D341Med (cell line): Measurements from ENCODE around the gene EP300.
"Not testable (repeated sequence)": the region's sequence is repeated elsewhere in the genome, so short reads cannot be mapped to it uniquely, and the experiment has no call there.

ENCODE experiments used
- DNase-seq: peaks from one replicate; pipeline ENCODE4 v3.0.0; 2012; ENCODE audit warnings: low spot score

The EP300 gene

DNA sequence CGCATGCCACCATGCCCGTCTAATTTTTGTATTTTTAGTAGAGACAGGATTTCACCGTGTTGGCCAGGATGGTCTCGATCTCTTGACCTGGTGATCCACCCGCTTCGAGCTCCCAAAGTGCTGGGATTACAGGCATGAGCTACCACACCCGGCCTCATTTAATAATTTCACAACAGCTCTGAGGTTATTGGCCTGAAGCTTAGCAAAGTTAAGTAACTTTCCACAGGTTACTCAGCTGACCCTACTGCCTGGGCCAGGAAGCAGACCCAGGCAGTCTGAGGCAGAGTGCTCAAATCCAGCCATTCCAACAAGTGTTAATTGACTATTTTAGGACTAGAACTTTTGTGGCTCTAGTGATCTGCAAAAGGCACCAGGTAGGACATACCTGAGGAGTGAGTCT lies 60.5 kb downstream of the EP300 start:
- DNase-seq = no peak

DNA sequence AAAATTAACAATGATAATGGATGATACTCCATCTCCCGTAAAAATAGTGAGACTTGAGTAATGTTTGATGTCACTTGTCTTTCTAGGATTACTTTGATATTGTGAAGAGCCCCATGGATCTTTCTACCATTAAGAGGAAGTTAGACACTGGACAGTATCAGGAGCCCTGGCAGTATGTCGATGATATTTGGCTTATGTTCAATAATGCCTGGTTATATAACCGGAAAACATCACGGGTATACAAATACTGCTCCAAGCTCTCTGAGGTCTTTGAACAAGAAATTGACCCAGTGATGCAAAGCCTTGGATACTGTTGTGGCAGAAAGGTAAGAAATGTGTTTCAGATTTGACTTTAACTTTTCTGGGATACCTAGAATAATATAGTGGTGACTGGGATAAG lies 64.7 kb downstream of the EP300 start:
- DNase-seq = no peak

DNA sequence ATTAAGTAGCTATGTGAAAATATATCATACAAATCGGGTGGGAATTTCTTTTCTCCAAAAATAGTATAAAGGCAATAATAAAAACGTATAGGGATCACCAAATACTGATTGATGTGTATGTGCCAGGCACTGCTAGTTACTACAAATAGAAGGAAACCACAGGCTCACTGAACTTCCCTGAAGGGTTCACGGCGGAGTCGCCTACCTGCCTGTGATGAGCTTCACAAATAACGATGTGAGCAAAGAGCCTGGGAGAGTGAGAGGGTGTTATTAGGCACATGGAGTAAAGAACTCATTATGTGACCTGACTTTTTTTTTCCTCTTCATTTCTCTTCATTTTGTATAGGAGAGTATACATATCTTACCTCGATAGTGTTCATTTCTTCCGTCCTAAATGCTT lies 76.8 kb downstream of the EP300 start:
- no peak for DNase-seq

DNA sequence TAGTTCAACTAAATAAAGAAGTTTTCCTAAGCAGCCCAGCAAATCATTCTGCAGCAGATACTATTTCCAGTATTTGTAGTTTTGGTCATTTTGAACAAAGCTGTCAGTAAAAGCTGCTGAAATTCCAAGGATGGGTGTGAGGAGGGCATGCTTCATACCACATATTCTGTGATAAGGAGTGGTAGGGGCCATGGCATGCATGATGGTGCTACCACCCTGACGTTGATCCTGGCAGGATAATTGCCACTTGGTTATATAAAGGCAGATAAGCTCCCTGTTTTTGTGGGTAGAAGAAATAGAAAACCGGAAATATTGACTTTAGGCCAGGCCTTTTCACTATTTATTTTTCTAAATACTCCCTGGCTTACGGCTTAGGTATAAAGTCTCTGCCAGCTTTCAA lies 79.6 kb downstream of the EP300 start:
- DNase-seq = no peak

DNA sequence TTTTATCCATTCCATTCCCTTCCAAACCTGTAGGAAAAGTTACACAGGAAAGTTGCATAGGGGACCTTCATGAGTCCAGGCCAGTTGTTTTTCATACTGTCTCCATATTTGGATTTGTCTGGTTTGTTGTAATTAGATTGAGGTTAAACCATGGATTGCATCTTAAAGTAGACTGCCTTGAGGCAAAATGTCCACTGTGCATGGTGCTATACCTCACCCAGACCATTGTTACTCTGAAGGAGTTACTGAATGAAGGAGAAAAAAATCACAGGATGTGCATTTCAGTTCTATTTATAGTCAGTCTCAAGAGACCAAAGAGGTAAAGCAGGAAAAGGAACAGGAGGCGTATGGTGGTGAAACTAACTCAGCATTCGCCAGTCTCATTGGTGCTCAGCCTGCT lies 83.2 kb downstream of the EP300 start:
- no peak for DNase-seq

DNA sequence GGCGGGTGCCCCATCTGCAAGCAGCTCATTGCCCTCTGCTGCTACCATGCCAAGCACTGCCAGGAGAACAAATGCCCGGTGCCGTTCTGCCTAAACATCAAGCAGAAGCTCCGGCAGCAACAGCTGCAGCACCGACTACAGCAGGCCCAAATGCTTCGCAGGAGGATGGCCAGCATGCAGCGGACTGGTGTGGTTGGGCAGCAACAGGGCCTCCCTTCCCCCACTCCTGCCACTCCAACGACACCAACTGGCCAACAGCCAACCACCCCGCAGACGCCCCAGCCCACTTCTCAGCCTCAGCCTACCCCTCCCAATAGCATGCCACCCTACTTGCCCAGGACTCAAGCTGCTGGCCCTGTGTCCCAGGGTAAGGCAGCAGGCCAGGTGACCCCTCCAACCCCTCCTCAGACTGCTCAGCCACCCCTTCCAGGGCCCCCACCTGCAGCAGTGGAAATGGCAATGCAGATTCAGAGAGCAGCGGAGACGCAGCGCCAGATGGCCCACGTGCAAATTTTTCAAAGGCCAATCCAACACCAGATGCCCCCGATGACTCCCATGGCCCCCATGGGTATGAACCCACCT lies 84.7 kb downstream of the EP300 start:
- no peak for DNase-seq

DNA sequence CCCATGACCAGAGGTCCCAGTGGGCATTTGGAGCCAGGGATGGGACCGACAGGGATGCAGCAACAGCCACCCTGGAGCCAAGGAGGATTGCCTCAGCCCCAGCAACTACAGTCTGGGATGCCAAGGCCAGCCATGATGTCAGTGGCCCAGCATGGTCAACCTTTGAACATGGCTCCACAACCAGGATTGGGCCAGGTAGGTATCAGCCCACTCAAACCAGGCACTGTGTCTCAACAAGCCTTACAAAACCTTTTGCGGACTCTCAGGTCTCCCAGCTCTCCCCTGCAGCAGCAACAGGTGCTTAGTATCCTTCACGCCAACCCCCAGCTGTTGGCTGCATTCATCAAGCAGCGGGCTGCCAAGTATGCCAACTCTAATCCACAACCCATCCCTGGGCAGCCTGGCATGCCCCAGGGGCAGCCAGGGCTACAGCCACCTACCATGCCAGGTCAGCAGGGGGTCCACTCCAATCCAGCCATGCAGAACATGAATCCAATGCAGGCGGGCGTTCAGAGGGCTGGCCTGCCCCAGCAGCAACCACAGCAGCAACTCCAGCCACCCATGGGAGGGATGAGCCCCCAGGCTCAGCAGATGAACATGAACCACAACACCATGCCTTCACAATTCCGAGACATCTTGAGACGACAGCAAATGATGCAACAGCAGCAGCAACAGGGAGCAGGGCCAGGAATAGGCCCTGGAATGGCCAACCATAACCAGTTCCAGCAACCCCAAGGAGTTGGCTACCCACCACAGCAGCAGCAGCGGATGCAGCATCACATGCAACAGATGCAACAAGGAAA lies 85.4 kb downstream of the EP300 start:
- no peak for DNase-seq

DNA sequence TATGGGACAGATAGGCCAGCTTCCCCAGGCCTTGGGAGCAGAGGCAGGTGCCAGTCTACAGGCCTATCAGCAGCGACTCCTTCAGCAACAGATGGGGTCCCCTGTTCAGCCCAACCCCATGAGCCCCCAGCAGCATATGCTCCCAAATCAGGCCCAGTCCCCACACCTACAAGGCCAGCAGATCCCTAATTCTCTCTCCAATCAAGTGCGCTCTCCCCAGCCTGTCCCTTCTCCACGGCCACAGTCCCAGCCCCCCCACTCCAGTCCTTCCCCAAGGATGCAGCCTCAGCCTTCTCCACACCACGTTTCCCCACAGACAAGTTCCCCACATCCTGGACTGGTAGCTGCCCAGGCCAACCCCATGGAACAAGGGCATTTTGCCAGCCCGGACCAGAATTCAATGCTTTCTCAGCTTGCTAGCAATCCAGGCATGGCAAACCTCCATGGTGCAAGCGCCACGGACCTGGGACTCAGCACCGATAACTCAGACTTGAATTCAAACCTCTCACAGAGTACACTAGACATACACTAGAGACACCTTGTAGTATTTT lies 86.1 kb downstream of the EP300 start:
- no peak for DNase-seq

DNA sequence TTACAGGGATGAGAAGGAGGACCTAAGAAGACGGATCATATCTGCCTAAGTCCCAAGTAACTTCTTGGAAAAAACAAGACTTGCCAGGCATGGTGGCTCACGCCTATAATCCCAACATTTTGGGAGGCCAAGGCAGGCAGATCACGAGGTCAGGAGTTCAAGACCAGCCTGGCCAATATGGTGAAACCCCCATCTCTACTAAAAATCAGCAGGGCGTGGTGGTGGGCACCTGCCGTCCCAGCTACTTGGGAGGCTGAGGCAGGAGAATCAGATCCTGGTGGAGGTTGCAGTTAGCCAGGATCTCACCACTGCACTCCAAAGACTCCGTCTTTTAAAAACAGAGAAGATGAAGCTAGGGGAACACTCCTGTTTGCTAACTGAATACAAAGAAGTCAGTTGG lies 88.0 kb downstream of the EP300 start:
- not testable (repeated sequence) for DNase-seq

DNA sequence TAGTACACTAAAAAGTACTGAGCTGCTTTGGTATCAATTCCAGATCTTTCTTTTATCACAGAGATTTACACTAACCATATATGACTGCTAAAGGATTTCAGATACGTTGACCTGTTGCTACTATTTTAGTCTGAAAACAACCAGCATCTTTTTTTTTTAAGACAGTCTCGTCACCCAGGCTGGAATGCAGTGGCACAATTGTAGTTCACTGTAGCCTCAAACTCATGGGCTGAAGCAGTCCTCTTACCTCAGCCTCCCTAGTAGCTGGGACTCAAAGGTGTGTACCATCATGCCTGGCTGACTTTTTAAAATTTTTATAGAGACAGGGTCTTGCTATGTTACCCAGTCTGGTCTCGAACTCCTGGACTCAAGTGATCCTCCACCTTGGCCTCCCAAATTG lies 88.5 kb downstream of the EP300 start:
- DNase-seq = no peak

DNA sequence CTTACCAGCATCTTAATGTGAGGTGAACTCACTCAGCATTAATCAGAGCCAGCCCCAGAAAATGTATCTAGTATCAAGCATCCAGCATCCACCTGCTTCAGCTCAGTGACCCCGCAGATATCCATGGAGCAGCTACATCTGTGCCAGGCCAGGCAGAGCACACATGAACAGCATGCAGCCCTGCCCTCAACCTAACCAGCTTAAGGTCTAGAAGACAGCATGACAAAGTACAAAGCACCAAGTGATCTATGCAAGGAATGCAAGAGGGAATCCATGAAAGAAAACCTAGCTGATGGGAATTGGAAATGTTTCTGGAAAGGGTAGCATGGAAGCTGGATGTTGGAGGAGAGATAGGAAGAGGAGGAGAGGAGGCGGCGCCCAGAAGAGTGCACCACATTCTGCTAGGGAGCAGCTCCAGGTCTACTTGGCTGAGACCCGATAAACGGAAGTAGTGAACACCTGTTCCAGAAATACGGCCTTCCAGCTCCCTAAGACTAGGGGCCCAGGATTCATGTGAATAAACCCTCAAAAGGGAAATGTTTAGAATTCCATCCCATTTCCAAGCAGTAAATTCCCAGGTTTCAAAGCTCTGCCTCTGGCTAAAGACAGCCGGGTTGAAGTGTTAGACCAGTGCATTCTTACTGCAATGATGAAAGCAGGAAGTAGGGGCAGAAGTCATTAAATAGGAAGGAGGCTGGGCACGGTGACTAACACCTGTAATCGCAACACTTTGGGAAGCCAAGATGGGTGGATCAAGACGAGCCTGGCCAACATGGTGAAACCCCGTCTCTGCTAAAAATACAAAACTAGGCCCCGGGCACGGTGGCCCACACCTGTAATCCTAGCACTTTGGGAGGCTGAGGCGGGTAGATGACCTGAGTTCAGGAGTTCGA lies 89.2 kb downstream of the EP300 start:
- DNase-seq = no peak

DNA sequence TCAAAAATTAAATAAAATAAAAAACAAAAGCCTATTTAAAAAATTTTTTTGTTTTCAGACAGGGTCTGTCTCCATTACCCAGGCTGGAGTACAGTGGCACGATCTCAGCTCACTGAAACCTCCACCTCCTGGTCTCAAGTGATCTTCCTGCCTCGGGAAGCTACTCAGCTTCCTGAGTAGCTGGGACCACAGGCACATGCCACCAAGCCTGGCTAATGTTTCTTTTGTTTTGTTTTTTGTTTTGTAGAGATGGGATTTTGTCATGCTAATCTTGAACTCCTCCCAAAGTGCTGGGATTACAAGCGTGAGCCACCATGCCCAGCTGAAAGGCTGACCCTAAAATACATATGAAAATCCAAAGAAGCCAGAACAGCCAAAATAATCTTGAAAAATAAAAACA lies 92.3 kb downstream of the EP300 start:
- no peak for DNase-seq

DNA sequence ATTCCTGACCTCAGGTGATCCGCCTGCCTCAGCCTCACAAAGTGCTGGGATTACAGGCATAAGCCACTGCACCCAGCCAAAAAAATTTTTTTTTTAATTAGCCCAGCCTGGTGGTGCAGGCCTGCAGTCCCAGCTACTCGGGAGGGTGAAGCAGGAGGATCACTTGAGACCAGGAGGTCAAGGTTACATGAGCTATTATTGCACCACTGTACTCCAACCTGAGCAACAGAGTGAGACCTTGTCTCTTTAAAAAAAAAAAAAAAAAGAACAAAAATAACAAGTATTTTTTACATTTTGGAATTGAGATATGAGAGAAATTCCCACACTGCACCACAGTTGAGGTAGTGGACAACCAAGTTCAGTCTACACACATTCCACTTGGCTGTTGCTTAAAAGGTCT lies 99.1 kb downstream of the EP300 start:
- no peak for DNase-seq

DNA sequence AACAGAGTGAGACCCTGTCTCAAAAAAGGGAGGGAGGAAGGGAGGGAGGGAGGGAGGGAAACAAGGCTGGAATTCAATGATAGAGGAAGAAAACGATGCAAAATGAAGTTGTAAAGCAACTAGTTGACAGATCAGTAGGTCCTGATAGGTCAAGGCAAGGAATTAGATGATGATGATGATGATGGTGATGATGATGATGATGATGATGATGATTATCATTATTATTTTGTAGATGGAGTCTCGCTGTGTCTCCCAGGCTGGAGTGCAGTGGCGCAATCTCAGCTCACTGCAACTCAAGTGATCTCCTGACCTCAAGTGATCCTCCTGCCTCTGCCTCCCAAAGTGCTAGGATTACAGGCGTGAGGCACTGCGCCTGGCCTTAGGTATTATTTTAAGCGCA lies 101.4 kb downstream of the EP300 start:
- DNase-seq = no peak

DNA sequence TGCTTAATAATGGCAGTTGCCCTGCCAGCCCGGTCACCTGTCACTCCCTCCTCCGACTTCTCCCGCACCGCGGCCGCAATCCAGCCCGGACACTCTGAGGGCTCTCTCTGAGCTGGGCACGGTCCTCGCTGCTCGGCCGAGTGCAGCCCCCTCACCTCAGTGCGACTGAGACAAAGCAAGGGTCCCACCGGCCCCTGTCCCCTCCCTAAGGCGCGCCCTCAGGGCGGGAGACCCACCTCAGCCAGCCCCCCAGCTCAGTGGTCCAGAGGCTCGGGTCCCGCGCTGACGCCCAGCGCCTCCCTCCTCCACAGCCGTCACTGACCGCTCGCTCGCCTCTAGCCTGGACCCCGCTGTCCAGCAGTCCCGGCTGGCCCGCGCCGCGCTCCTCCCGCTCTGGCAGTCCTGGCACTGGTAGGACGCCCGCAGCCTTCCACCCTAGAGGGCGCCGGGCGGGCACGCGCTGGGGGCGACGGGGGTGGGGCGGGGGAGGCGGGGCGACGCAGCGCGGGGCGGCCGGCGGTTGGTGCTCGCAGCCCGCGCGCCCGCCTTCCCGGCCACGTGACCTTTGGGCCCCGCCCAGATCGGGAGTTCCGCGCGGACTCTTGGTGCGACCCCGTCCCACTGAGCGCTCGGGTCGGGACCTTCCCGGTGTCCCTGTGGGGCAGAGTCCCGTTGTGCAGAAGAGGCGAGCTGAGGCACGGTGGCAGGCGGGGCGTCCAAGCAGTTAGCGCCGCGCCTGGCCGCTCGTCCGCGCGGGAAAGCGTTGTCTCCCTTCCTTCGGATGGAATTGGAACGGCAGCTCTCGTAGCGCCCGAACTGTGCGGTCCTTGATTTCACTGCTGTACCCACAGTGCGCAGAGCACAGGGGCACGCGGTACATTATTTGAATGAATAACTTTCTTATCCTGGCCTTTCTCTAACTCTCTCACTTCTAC lies 104.9 kb downstream of the EP300 start:
- DNase-seq = peak; percentile 99

DNA sequence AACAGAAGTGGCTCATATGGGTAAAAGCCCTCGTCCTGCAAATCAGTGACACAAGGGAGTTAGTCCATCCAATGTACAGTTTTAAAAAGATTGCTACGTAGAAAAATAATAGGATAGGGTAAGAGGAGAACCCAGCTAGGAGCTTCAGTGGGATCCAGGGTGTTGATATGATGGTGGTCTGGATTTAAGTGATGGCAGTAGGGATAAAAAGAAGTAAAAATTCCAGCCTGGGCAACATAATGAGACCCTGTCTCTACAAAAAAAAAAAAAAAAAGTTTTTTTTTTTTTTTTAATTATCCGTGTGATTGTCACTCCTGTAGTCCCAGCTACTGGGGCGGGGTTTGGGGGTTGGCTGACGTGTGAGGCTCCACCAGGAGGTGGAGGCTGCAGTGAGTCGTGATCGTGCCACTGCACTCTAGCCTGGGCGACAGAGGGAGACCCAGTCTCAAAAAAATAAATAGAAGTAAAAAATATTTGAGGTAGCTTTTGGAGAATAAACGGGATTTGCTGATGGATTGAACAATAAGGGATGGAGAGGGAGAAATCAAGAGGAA lies 105.7 kb downstream of the EP300 start:
- DNase-seq = no peak

DNA sequence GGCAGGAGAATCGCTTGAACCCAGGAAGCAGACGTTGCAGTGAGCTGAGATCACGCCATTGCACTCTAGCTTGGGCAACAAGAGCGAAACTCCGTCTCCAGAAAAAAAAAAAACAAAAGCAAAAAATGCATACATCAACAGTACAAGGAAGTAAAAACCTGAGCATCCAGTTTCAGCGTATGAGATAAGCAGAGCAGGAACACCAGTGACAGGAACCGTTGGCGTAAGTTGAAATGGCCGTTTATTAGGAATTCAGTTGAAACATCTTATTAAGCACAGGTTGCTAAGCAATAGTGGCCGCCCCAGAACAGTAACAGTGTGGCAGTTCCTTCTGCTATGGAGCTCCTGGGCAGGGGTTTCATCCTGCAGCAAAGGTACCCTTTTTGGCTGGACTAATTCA lies 108.7 kb downstream of the EP300 start:
- no peak for DNase-seq

DNA sequence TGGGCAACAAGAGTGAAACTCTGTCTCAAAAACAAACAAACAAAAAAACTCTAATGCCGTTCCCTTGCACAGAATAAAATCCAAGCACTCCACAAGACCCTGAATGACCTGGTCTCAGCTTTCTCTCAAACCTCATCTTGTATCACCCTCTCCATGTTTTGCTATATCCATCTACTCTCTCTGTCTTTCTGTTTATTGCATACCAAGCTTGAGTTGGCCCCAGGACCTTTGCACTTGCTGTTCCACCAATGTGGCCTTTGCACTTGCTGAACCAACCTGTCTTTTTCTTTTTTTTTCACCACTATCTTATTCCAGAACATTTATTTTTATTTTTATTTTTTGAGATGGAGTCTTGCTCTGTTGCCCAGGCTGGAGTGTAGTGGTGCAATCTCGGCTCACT lies 110.7 kb downstream of the EP300 start:
- no peak for DNase-seq

DNA sequence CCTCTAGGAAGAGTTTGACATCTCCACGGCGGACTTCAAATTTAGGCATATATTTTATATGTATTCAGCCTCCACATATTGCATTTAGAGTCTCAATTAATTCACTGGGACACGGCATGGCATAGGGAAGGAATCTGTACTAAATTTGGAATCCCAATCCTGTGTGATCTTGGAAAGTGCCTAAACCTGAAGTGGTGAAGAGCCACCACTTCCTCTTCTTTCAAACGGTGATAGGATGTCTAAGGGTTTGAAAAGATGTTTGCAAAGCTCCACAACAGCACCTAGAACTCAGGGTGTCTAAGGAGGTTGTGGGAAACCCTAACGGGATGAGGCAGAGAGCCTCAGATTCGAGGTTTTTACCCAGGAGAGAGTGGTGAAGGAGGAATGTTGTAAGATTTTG lies 111.7 kb downstream of the EP300 start:
- DNase-seq = no peak

DNA sequence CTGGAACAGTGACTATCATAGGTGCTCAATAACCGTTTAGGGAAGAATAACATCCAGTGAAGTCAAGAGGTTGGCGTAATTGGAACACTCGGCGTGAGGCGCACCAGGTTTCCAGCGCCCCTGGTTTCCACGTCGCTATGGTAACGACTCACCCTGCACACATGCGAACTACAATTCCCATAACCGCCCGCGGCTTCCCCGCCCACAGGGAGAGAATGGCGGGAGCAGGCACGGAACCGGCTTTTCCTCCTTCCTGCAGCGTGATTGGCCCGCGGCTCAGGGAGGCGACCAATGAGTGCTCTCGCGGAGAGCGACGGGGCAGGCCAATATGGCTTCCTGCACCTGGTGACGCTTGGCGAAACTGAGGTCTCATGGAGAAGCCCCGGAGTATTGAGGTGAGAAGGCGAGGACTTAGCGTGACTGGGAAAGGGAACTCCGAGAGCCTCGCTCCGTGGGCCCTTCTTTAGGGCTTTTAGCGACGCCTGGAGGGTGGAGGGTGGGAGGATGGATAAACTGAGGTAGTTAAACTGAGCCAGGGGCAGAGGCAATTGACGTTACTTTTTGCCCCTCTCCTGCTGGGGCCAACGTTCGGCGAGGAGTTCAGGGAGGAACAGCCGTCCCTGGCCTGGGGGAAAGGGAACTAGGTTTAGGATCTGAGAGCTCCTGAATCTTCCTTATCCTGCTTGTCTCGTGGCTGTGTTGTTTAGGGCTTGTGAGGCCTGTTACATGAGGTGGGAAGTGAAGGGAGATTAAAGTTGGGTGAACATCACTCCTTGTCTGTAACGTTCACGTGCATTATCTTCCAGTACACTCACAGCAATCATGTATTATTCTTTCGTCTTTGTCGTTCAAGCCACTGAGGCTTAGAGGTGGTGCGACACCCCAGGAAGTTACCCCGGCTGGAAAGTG lies 112.9 kb downstream of the EP300 start, which contains the start of gene L3MBTL2:
TSS of gene L3MBTL2 (plus strand) at position 321 of the 909 bp plus-strand sequence. CDS start at position 372, 51 bp downstream.
- peak; percentile 99 for DNase-seq
